ENCODE data around the gene RAMP3. TPM values are rescaled to one million over a fixed set of nuclear protein-coding genes. Genes with fewer than 3 reads are reported as not detected.
A peak's percentile ranks its signal among the peaks of the same experiment; 100 is the strongest.

RAMP3 gene
- total and polyA plus RNA-seq, 10 of the 15 experiments (the other 5 are each of a cell fraction or from before 2014, with no cell fraction given) = not detected

- ChIA-PET POLR2A (interaction anchor here (0.7 to 1.3 kb wide), 7 partner anchors 111 to 227 kb away, joined by 3 to 9 read pairs (median 4); partner anchors contain the start of gene PURB), RAD21 (ENCODE audit: unreplicated experiment) (interaction anchor here (0.8 to 4.4 kb wide), 11 partner anchors 24 to 262 kb away, joined by 3 to 20 read pairs (median 3); no protein-coding TSS in a partner anchor), CTCF (interaction anchor here (0.9 to 5.9 kb wide), 8 partner anchors 24 to 230 kb away, joined by 3 to 39 read pairs (median 6); partner anchors contain the start of genes CCM2 and MYO1G), SMC1A (ENCODE audit: uncharacterized antibody, unreplicated experiment) (interaction anchor here (0.6 to 7.1 kb wide), 11 partner anchors 12 to 421 kb away, joined by 3 to 61 read pairs (median 5); partner anchors contain the start of gene CCM2)
- BruUV-seq (replicated peaks) = TSS peak; percentile 99
- no peaks in the 10 kb centered on the region for H3K9me3 ChIP-seq (replicated peaks; ENCODE audit: control insufficient read depth, insufficient read depth, low read length)
- peak within 1 kb of the TSS; percentile 83 for H3K27ac ChIP-seq (ENCODE audit: control insufficient read depth, insufficient read depth)
- in situ Hi-C loops (cut with MboI) (no loop called here), intact Hi-C loops (cut with micrococcal nuclease; ENCODE audit: unreplicated experiment) (loop anchor here (1.0 to 5.0 kb wide), 4 partner anchors 84 to 264 kb away; partner anchors contain the start of genes CCM2, H2AZ2 and MYO1G)
- H2AFZ ChIP-seq (ENCODE audit: control insufficient read depth, low read depth, low read length) = peak within 1 kb of the TSS; percentile 91
- WGBS (ENCODE audit: insufficient coverage, insufficient replicate concordance, low lambda C conversion rate, missing lambda C conversion rate) = 1% methylated on average over 64 of the region's 64 CpGs
- H3K9ac ChIP-seq (ENCODE audit: control insufficient read depth, insufficient read depth, low read length) = peak within 1 kb of the TSS; percentile 80
- H3K36me3 ChIP-seq (ENCODE audit: control insufficient read depth in 2 of 2, insufficient read depth in 2 of 2, low read length in 1 of 2) = peaks cover 12 to 16% of the 10 kb centered on the region in 2 experiments
- peaks cover 3% of the 10 kb centered on the region for H4K20me1 ChIP-seq (ENCODE audit: control insufficient read depth, insufficient read depth)
- peaks cover 7% of the 10 kb centered on the region for H3K4me1 ChIP-seq (ENCODE audit: control insufficient read depth, insufficient read depth, low read length)
- peak; percentile 85 for DNase-seq (ENCODE audit: low read depth, low spot score)
- peak within 1 kb of the TSS; percentile 80 for H3K4me2 ChIP-seq (ENCODE audit: control insufficient read depth, insufficient read depth)
- H3K79me2 ChIP-seq (ENCODE audit: control insufficient read depth, insufficient read depth, low read length) = peaks cover 47% of the 10 kb centered on the region
- peak; percentile 94 for ATAC-seq
- peak within 1 kb of the TSS; percentile 90 for H3K4me3 ChIP-seq
- peak; percentile 83 for FAIRE-seq
- H3K27me3 ChIP-seq (replicated peaks in 1 of 2; ENCODE audit: control insufficient read depth in 2 of 2, insufficient read depth in 2 of 2, low read length in 1 of 2) = no peaks in the 10 kb centered on the region
- no peak for TF ChIP-seq ZNF622 (IDR thresholded peaks at IDR 0.05)
- TF ChIP-seq POLR2AphosphoS2 (IDR thresholded peaks at IDR 0.05; ENCODE audit: low read depth, low read length) = peak; percentile 75
- TF ChIP-seq RELA (IDR thresholded peaks at IDR 0.05; ENCODE audit: borderline replicate concordance, partially characterized antibody) = peak; percentile 51
- no peak for TF ChIP-seq BCLAF1 (IDR thresholded peaks at IDR 0.05)
- TF ChIP-seq ZNF384 (IDR thresholded peaks at IDR 0.05; ENCODE audit: borderline replicate concordance, low read depth, low read length) = no peak
- TF ChIP-seq ZNF24 (IDR thresholded peaks at IDR 0.05) = 0 out of 2 replicates have a peak, but pooled peaks have one; percentile 7
- TF ChIP-seq NR2C1 (IDR thresholded peaks at IDR 0.05) = peak; percentile 69
- TF ChIP-seq ZBTB33 (IDR thresholded peaks at IDR 0.05) = no peak
- TF ChIP-seq CHD2 (IDR thresholded peaks at IDR 0.05; ENCODE audit: borderline replicate concordance, low read depth, low read length) = 0 out of 2 replicates have a peak, but pooled peaks have one; percentile 70
- TF ChIP-seq CHD1 (IDR thresholded peaks at IDR 0.05; ENCODE audit: low read depth, low read length) = no peak
- no peak for TF ChIP-seq ZBTB4 (CRISPR knock-in tag; IDR thresholded peaks at IDR 0.05)
- TF ChIP-seq SREBF2 (IDR thresholded peaks at IDR 0.05; ENCODE audit: low read length) = 0 out of 2 replicates have a peak, but pooled peaks have one; percentile 32
- peak; percentile 96 for TF ChIP-seq SMAD5 (IDR thresholded peaks at IDR 0.05; ENCODE audit: low read depth)
- TF ChIP-seq SRF (IDR thresholded peaks at IDR 0.05; ENCODE audit: low read depth in 2 of 2, low read length in 2 of 2) = peak in 1 of 2 experiments; percentile 91; a peak in 3 of 4 replicates
Observed at GRCh38 chr7:45111298-45112223, 46.0 kb upstream of the RAMP3 start, which contains the start of gene TBRG4. Gene TBRG4 (minus strand): TSS chr7:45111697. CDS start chr7:45109237, 2,460 bp downstream.

Data from GM12878 (cell line).